ENCODE results near the gene DRD4.

The DRD4 gene

GRCh38 chr11:623349-623869 is 13.7 kb upstream of the DRD4 start:
- no peak for DNase-seq

GRCh38 chr11:623999-624704 is 12.9 kb upstream of the DRD4 start:
- DNase-seq: no peak

- no peak for DNase-seq
Measured at GRCh38 chr11:624705-625635, 12.1 kb upstream of the DRD4 start, which contains the start of gene CDHR5. Gene CDHR5 (minus strand): TSS chr11:624955. CDS start chr11:624902, 53 bp downstream.

- no peak for DNase-seq
Measured at GRCh38 chr11:625636-626268, 11.3 kb upstream of the DRD4 start.

GRCh38 chr11:626475-627307 is 10.4 kb upstream of the DRD4 start, which contains the start of gene SCT:
Gene SCT (minus strand): TSS chr11:627181. CDS start chr11:627143, 38 bp downstream.
- DNase-seq: no peak

GRCh38 chr11:627308-627576 is 9.8 kb upstream of the DRD4 start:
- DNase-seq: no peak

- DNase-seq: no peak
Measured at GRCh38 chr11:628056-628455, 9.0 kb upstream of the DRD4 start.

- no peak for DNase-seq
Measured at GRCh38 chr11:629237-629583, 7.9 kb upstream of the DRD4 start.

- DNase-seq: no peak
Measured at GRCh38 chr11:630871-631270, 6.2 kb upstream of the DRD4 start.

GRCh38 chr11:635945-636510 is 1.0 kb upstream of the DRD4 start:
- DNase-seq: no peak

- no peak for DNase-seq
Measured at GRCh38 chr11:637333-637592, 194 bp downstream of the DRD4 start.

GRCh38 chr11:637593-638521 is 788 bp downstream of the DRD4 start:
- no peak for DNase-seq

- no peak for DNase-seq
Measured at GRCh38 chr11:638631-639331, 1.7 kb downstream of the DRD4 start.

GRCh38 chr11:639332-639955 is 2.4 kb downstream of the DRD4 start:
- DNase-seq: no peak

GRCh38 chr11:640021-640706 is 3.1 kb downstream of the DRD4 start:
- no peak for DNase-seq

GRCh38 chr11:641806-642370 is 4.8 kb downstream of the DRD4 start:
- DNase-seq: no peak

- no peak for DNase-seq
Measured at GRCh38 chr11:643366-643765, 6.3 kb downstream of the DRD4 start.

GRCh38 chr11:643849-644738 is 7.0 kb downstream of the DRD4 start:
- DNase-seq: no peak

Measured in NCI-H524 treated with DMSO at 0.1 percent for 48 hours (cell line).